Airway epithelial cell (primary cell): ENCODE measurements around the gene C18orf32. TPM values are rescaled to one million over a fixed set of nuclear protein-coding genes. Genes with fewer than 3 reads are reported as not detected.

Experiments
- total RNA-seq: library from RNA; depleted of rRNA; stranded (reverse); fragments of >200 nt; gene quantifications from 2 replicates; pipeline ENCODE4 v1.2.3, GENCODE V29; 2015

The C18orf32 gene
- total RNA-seq, result 34.6 and 48.6 TPM in 2 replicates

DNA sequence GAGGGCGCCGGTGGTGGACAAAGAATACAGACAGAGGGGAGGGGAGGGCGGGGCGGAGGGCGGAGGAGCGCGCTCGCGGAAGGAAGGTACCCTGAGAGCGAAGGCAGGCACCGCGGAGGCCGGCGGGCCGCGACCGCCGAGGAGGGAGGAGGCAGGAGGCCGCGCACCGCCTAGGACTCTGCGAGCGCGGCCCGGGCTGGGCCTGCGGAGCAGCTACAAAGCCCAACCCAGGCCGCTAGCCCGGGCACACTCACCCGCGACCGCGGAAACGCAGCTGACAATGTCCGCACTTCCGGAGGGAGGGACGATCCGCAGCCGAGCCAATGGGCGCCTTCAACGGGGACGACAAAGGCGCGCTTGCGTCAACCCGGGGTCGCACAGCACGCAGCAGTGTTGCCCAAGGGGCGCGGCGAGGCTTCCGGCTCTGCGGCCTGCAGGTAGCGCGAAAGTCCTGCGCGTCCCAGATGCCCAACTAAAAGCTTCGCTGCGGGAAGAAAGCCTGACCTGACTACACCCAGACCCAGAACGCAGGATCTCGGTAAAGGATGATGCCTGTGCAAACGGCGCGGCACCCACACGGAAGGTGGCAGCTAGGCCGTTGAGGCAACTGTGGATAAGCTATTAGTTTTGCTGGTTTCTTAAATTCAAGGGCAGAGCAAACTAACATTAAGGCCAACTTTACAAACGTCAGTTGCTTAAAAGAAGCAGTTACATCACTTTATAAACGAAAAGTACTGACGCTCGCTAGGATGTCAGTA is at the start of gene C18orf32:
Gene C18orf32, minus strand, starts transcription at position 282 of the 758 bp plus-strand sequence. CDS start 3,486 bp downstream, outside the sequence.

DNA sequence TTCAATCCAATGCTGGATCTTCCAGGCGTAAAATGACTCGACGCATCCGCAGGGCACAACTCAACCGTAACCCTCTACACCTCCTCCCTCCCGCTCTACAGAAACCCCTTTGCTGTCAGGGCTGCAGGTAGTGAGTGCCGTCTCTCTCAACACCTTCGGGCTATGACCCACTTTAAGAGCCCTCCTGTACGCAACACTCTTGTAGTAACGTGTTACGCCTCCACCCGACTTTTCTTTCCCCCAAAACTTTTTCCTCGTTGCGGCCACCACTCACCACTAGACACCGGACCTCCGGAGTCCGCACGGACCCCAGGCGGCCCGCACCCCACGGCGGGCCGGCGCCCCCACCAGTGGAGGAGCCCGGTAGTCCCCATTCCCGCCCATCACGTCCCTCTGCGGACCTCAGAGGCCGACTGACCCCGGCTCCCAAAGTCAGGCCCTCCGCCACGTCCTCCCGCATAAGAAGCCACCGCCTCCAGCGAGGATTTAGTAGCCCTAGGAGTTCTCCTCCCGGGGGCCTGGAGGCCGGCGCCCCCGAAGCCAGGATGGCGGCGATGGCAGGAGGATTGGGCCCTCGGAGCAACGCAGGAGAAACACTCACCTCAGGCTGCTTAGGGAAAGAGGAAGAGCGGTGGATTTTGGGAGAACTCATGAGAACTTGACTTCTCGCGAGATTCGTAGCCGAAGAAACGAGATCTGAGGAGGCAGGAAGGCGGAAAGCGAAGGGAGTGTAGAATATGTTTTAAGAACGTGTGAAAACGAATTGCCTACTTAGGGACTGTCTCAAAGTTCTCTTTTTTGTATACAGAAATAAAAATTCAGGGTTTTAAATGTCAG is 5.0 kb upstream of the C18orf32 start, which contains the start of gene RPL17:
Gene RPL17, minus strand, starts transcription at position 609 of the 837 bp plus-strand sequence.

Other genes with a start within 250 kb of the C18orf32 start
- 27.0 and 68.4 TPM in 2 replicates for gene DYM, start 26.6 kb downstream of the C18orf32 start, total RNA-seq
- gene RPL17, start 5.2 kb upstream of the C18orf32 start, total RNA-seq, result 2,733 and 4,532 TPM in 2 replicates
- gene LIPG, start 74.8 kb upstream of the C18orf32 start, total RNA-seq, result 37.8 and 40.8 TPM in 2 replicates